D721Med (cell line): ENCODE results near the gene LRCOL1.

ENCODE experiments used
- DNase-seq: peaks from one replicate; pipeline ENCODE4 v3.0.0; 2011; ENCODE audit warnings: low spot score; ENCODE audit not compliant: insufficient read length
- FAIRE-seq: peaks from 2 replicates; lab custom pipeline; 2011; peaks lifted over from hg19 to GRCh38; lab: Jason Lieb, UNC
- CTCF ChIP-seq: IDR thresholded peaks from 2 replicates; pipeline ENCODE4 v1.5.1; 2012; ENCODE audit warnings: mild to moderate bottlenecking, control low read depth; ENCODE audit not compliant: insufficient read depth; ENCODE audit errors: missing control alignments

LRCOL1 gene

DNA sequence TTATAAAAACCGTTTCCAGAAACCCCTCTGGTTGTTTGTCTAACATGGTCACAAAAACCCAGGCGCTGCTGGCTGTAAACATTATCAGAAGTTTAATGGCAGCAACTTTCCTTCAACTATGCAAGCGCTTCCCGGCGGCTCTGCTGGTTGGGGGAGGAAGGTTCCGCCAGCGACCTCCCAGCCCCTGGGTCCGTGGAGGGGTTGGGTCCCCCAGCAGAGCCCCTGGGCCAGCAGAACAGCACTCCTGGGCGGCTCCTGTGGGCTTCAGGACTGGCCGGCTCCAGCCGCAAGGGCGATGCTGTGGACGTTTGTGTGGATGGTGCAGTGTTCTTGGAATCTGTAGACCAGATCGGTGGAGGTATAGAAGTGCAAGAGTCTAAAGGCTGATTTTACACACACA, 26.0 kb downstream of the LRCOL1 start:
- DNase-seq (no peak), FAIRE-seq (no peak)
- no peak for TF ChIP-seq CTCF

GRCh38 chr12:132583736-132584135, 26.6 kb downstream of the LRCOL1 start:
- DNase-seq (no peak), FAIRE-seq (no peak)
- no peak for TF ChIP-seq CTCF

- no peak for TF ChIP-seq CTCF
- DNase-seq, result no peak
- FAIRE-seq, result no peak
These were observed 27.0 kb downstream of the LRCOL1 start for GRCh38 chr12:132583411-132583710.

- TF ChIP-seq CTCF, result no peak
- DNase-seq, result no peak
- FAIRE-seq, result no peak
These were observed 27.6 kb downstream of the LRCOL1 start for GRCh38 chr12:132582582-132583410.

- DNase-seq (no peak), FAIRE-seq (no peak)
- TF ChIP-seq CTCF, result no peak
These were observed 28.3 kb downstream of the LRCOL1 start for GRCh38 chr12:132582058-132582420.

DNA sequence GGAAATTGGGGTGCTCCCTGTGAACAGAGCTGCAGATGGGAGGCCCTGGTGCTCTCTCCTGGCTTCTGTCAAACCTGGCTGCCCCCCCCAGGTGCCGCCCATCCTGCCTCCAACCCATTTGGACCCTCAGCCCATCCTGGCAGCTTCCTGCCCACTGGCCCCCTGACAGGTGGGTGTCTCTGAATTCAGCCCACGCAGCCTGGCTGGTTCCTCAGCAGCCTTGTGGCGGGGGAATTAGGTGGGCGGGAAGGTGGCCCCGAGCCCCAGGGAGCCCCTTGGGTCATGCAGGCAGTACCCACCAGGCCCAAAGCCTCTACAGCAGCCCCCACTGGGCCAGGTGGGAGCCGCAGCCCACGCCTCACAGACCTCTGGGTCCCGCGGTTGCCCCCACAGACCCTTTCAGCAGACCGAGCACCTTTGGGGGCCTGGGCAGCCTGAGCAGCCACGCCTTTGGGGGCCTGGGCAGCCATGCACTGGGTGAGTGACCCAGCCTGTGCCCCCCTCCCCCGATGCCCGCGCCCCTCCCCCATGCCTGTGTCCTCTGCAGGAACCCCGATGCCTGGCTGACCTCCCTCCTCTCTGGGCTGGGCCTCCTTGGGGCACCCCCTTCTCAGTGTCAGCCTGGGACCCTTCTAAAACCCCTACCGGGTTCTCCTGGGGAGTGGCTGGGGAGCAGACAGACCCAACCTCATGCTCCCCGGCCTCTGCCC, 28.9 kb downstream of the LRCOL1 start:
- no peak for TF ChIP-seq CTCF
- DNase-seq (no peak), FAIRE-seq (no peak)

- DNase-seq, result no peak
- TF ChIP-seq CTCF, result no peak
- FAIRE-seq, result no peak
These were observed 29.6 kb downstream of the LRCOL1 start for GRCh38 chr12:132580701-132581292.
